ENCODE results near the gene HOXA3.

- TF ChIP-seq CTCF (IDR thresholded peaks at IDR 0.05) (peak in 1 of 3 experiments; percentile 3), POLR2AphosphoS5 (IDR thresholded peaks at IDR 0.05; ENCODE audit: insufficient read depth in 1 of 2, low read depth in 1 of 2) (no peak), POLR2A (IDR thresholded peaks at IDR 0.05) (no peak)
Measured at GRCh38 chr7:27187475-27188385, 35.3 kb upstream of the HOXA3 start.
